RPMI8226 (cell line): ENCODE measurements around the gene WBP1.
"Not testable (repeated sequence)": the region's sequence is repeated elsewhere in the genome, so short reads cannot be mapped to it uniquely, and the experiment has no call there.

Experiments
- DNase-seq: peaks from one replicate; pipeline ENCODE4 v3.0.0-alpha.2; 2015

Gene WBP1

GRCh38 chr2:74454654-74455511 is 3.4 kb upstream of the WBP1 start, which contains the start of gene INO80B:
TSS of gene INO80B (plus strand) at chr2:74455087. CDS start at chr2:74455117, 30 bp downstream.
- peak; percentile 98 for DNase-seq

- DNase-seq = no peak
Measured at GRCh38 chr2:74457129-74457548, 1.1 kb upstream of the WBP1 start.

- peak; percentile 74 for DNase-seq
Measured at GRCh38 chr2:74457549-74458131, 598 bp upstream of the WBP1 start.

GRCh38 chr2:74458938-74459363 is 713 bp downstream of the WBP1 start:
- no peak for DNase-seq

- not testable (repeated sequence) for DNase-seq
Measured at GRCh38 chr2:74459503-74460118, 1.4 kb downstream of the WBP1 start.

GRCh38 chr2:74460187-74460586 is 1.9 kb downstream of the WBP1 start:
- not testable (repeated sequence) for DNase-seq

GRCh38 chr2:74461187-74462053 is 3.2 kb downstream of the WBP1 start:
- DNase-seq = no peak

- DNase-seq = peak; percentile 0
Measured at GRCh38 chr2:74462054-74462785, 4.0 kb downstream of the WBP1 start.

- no peak for DNase-seq
Measured at GRCh38 chr2:74462786-74463105, 4.5 kb downstream of the WBP1 start.

GRCh38 chr2:74464406-74464805 is 6.2 kb downstream of the WBP1 start:
- no peak for DNase-seq

- DNase-seq = not testable (repeated sequence)
Measured at GRCh38 chr2:74470742-74471141, 12.5 kb downstream of the WBP1 start.

- peak; percentile 1 for DNase-seq
Measured at GRCh38 chr2:74471332-74472065, 13.3 kb downstream of the WBP1 start.

GRCh38 chr2:74472086-74472944 is 14.1 kb downstream of the WBP1 start, which contains the start of gene MRPL53:
TSS of gene MRPL53 (minus strand) at chr2:74472680. CDS start at chr2:74472660, 20 bp downstream.
- peak; percentile 98 for DNase-seq

GRCh38 chr2:74472945-74473258 is 14.7 kb downstream of the WBP1 start:
- DNase-seq = no peak

GRCh38 chr2:74474481-74474880 is 16.2 kb downstream of the WBP1 start:
- DNase-seq = no peak

- no peak for DNase-seq
Measured at GRCh38 chr2:74474899-74475298, 16.7 kb downstream of the WBP1 start.

- DNase-seq = no peak
Measured at GRCh38 chr2:74481431-74481830, 23.2 kb downstream of the WBP1 start.

- DNase-seq = peak; percentile 68
Measured at GRCh38 chr2:74481961-74482800, 23.9 kb downstream of the WBP1 start.
